HG02870 (cell line): ENCODE results near the gene HSD11B2.

Experiments
- ATAC-seq: cut with Tn5 transposase; IDR thresholded peaks from one replicate; pipeline ENCODE4 v1.9.1; 2021; ENCODE audit warnings: mild to moderate bottlenecking, moderate library complexity; ENCODE audit not compliant: unreplicated experiment

Gene HSD11B2

GRCh38 chr16:67396159-67397035, 34.5 kb upstream of the HSD11B2 start:
- ATAC-seq: no peak

GRCh38 chr16:67397036-67397801, 33.7 kb upstream of the HSD11B2 start:
- no peak for ATAC-seq

- no peak for ATAC-seq
These were observed 32.9 kb upstream of the HSD11B2 start for GRCh38 chr16:67397812-67398545.

GRCh38 chr16:67398546-67399217, 32.2 kb upstream of the HSD11B2 start:
- no peak for ATAC-seq

- no peak for ATAC-seq
These were observed 31.6 kb upstream of the HSD11B2 start for GRCh38 chr16:67399218-67399733.

GRCh38 chr16:67399749-67400704, 30.9 kb upstream of the HSD11B2 start:
- ATAC-seq: no peak

GRCh38 chr16:67400901-67401300, 30.0 kb upstream of the HSD11B2 start:
- ATAC-seq: no peak

GRCh38 chr16:67403976-67404555, 26.9 kb upstream of the HSD11B2 start:
- ATAC-seq: no peak

- no peak for ATAC-seq
These were observed 26.1 kb upstream of the HSD11B2 start for GRCh38 chr16:67404740-67405226.

GRCh38 chr16:67405336-67405735, 25.6 kb upstream of the HSD11B2 start:
- no peak for ATAC-seq

GRCh38 chr16:67406111-67406971, 24.6 kb upstream of the HSD11B2 start:
- ATAC-seq: no peak

- ATAC-seq: no peak
These were observed 23.6 kb upstream of the HSD11B2 start for GRCh38 chr16:67407176-67407787.

- ATAC-seq: no peak
These were observed 23.0 kb upstream of the HSD11B2 start for GRCh38 chr16:67407788-67408452.

- ATAC-seq: no peak
These were observed 21.3 kb upstream of the HSD11B2 start for GRCh38 chr16:67409631-67410030.

GRCh38 chr16:67411339-67411738, 19.6 kb upstream of the HSD11B2 start:
- ATAC-seq: no peak

GRCh38 chr16:67412294-67412693, 18.6 kb upstream of the HSD11B2 start:
- no peak for ATAC-seq
